SU-DHL-6 (cell line): ENCODE data around the gene SLC48A1.

Experiments used
- CTCF ChIP-seq: fragments of 200-600 bp; sonication (generic); IDR thresholded peaks from one replicate; pipeline ENCODE4 v1.5.1; 2017; ENCODE audit warnings: antibody characterized with exemption, mild to moderate bottlenecking, low read length, moderate library complexity; ENCODE audit not compliant: insufficient read depth, poor library complexity, severe bottlenecking
- EZH2phosphoT487 ChIP-seq: fragments of 200-600 bp; sonication (generic), shearing (Covaris generic); conservative IDR thresholded peaks from 2 replicates; pipeline ENCODE4 v1.6.1; 2018; ENCODE audit warnings: mild to moderate bottlenecking, antibody characterized with exemption, low read length, moderate library complexity, mixed read lengths

GRCh38 chr12:47783821-47784819 is 11.1 kb downstream of the SLC48A1 start:
- no peak for TF ChIP-seq CTCF
- TF ChIP-seq EZH2phosphoT487, result no peak
